ENCODE measurements around the gene SERPINB6. TPM values are rescaled to one million over a fixed set of nuclear protein-coding genes. Genes with fewer than 3 reads are reported as not detected.

Gene SERPINB6
- total and polyA plus RNA-seq, 9 of the 15 experiments (the other 6 are each of a cell fraction or from before 2014, with no cell fraction given) = 86.6 to 211 (median 143) TPM

DNA sequence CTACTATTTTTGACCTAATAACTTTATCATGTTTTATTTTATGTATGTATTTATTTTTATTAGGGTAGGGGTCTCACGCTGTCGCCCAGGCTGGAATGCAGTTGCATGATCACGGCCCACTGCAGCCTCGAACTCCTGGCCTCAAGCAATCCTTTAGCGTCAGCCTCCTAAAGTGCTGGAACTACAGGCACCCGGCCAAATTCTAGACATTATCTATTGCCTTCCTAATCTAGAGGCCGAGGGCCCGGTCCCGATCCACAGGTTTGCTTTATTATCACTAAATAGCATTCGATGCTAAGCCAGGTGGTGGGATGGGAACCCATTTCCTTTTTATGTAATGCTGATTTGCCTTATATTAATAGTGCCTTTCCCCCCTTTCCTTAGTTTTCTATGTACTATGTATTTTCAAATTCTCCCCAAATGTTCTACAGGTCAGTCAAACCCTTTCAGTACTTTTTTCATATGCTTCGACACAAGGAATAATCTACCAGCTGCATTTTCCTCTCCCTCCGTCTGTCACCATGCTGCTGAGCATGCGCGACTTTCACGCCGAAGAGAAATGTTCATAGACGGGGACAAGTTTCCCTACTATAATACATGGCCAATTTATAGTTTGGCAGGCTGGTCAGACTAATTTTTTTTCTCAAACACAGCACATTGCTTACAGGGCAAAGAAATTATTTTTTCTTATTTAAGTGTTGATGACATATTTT, 6.4 kb downstream of the SERPINB6 start (continued):
- TF ChIP-seq E2F6 (IDR thresholded peaks at IDR 0.05; ENCODE audit: borderline replicate concordance in 1 of 2, extremely low read depth in 1 of 2, insufficient read depth in 1 of 2, insufficient read length in 1 of 2, low read depth in 1 of 2, low read length in 1 of 2, poor library complexity in 1 of 2, severe bottlenecking in 1 of 2) (peak in 1 of 2 experiments; percentile 65), POLR2AphosphoS5 (IDR thresholded peaks at IDR 0.05; ENCODE audit: control insufficient read depth, insufficient read depth, low read depth, low read length) (peak; percentile 33; the same call in 1 of the 2 replicates), TCF3 (CRISPR knock-in tag; IDR thresholded peaks at IDR 0.05) (peak; percentile 40; the same call in 1 of the 2 replicates), MECOM (CRISPR knock-in tag; IDR thresholded peaks at IDR 0.05) (no peak), ASH1L (IDR thresholded peaks at IDR 0.05; ENCODE audit: borderline replicate concordance, low read depth, partially characterized antibody) (no peak), PBX2 (CRISPR knock-in tag; IDR thresholded peaks at IDR 0.05; ENCODE audit: low read depth) (no peak), PBX2 (tag; conservative IDR thresholded peaks at IDR 0.05; ENCODE audit: low read depth) (no peak; the same call in 1 of the 2 replicates), TFE3 (CRISPR knock-in tag; IDR thresholded peaks at IDR 0.05) (no peak), PHF21A (IDR thresholded peaks at IDR 0.05; ENCODE audit: borderline replicate concordance, low read depth) (no peak), ELF2 (CRISPR knock-in tag; IDR thresholded peaks at IDR 0.05) (no peak), RNF219 (CRISPR knock-in tag; IDR thresholded peaks at IDR 0.05) (no peak), RBM22 (IDR thresholded peaks at IDR 0.05; ENCODE audit: low read depth, low read length, poor library complexity, severe bottlenecking) (no peak), CXXC5 (CRISPR knock-in tag; IDR thresholded peaks at IDR 0.05) (peak; percentile 65; the same call in 1 of the 2 replicates), ATF7 (IDR thresholded peaks at IDR 0.05) (0 out of 2 replicates have a peak, but pooled peaks have one; percentile 20), MXI1 (IDR thresholded peaks at IDR 0.05; ENCODE audit: low read depth, low read length) (no peak), FOXM1 (IDR thresholded peaks at IDR 0.05; ENCODE audit: low read depth) (no peak), FOXM1 (CRISPR knock-in tag; IDR thresholded peaks at IDR 0.05; ENCODE audit: low read depth) (no peak), HNRNPH1 (optimal IDR thresholded peaks at IDR 0.05; ENCODE audit: low read depth, low read length) (no peak), HOXB6 (CRISPR knock-in tag; IDR thresholded peaks at IDR 0.05; ENCODE audit: borderline replicate concordance) (no peak), NCOA6 (IDR thresholded peaks at IDR 0.05) (no peak)

Measured in K562 (cell line).